Smooth muscle cell (in vitro differentiated cells): ENCODE results near the gene DTNA. TPM values are rescaled to one million over a fixed set of nuclear protein-coding genes. Genes with fewer than 3 reads are reported as not detected.

Experiments
- DNase-seq: peaks from one replicate; lab custom pipeline; 2025; ENCODE audit not compliant: unreplicated experiment; lab: John Stamatoyannopoulos, UW
- H2AFZ ChIP-seq: fragments of 200-600 bp; sonication (generic); 2 replicates; pipeline ENCODE4 v1.6.0; 2016; ENCODE audit warnings: antibody characterized with exemption, low read depth, mild to moderate bottlenecking
- H3F3A ChIP-seq: fragments of 200-600 bp; sonication (generic); 2 replicates; pipeline ENCODE4 v1.6.0; 2017; ENCODE audit warnings: antibody characterized with exemption, low read depth
- H3K27ac ChIP-seq: fragments of 200-600 bp; sonication (generic); 2 replicates; pipeline ENCODE4 v1.5.1; 2016; ENCODE audit warnings: low read depth, mild to moderate bottlenecking
- H3K27me3 ChIP-seq: fragments of 200-600 bp; sonication (generic); 2 replicates; pipeline ENCODE4 v1.6.1; 2016; ENCODE audit warnings: low read depth, mild to moderate bottlenecking
- H3K36me3 ChIP-seq: fragments of 200-600 bp; sonication (generic); 2 replicates; pipeline ENCODE4 v1.5.1; 2016; ENCODE audit warnings: low read depth
- H3K4me1 ChIP-seq: fragments of 200-600 bp; sonication (generic); 2 replicates; pipeline ENCODE4 v1.5.1; 2016; ENCODE audit warnings: low read depth
- H3K4me2 ChIP-seq: fragments of 200-600 bp; sonication (generic); 2 replicates; pipeline ENCODE4 v1.6.0; 2016; ENCODE audit warnings: mild to moderate bottlenecking
- H3K4me3 ChIP-seq: fragments of 200-600 bp; sonication (generic); 2 replicates; pipeline ENCODE4 v1.5.1; 2016; ENCODE audit warnings: mild to moderate bottlenecking
- H3K79me2 ChIP-seq: fragments of 200-600 bp; sonication (generic); 2 replicates; pipeline ENCODE4 v1.6.0; 2016; ENCODE audit warnings: low read depth, mild to moderate bottlenecking
- H3K9ac ChIP-seq: fragments of 200-600 bp; sonication (generic); 2 replicates; pipeline ENCODE4 v1.6.0; 2016; ENCODE audit warnings: low read depth
- H3K9me3 ChIP-seq: fragments of 200-600 bp; sonication (generic); replicated peaks from 2 replicates; pipeline ENCODE4 v1.5.1; 2016; ENCODE audit warnings: low read depth
- H4K20me1 ChIP-seq: fragments of 200-600 bp; sonication (generic); 2 replicates; pipeline ENCODE4 v1.6.0; 2016; ENCODE audit warnings: low read depth
- WGBS: methylation state at CpG from one replicate; pipeline ENCODE4 v1.1.7; 2016; ENCODE audit warnings: low lambda C conversion rate; 5-methylcytosine and 5-hydroxymethylcytosine counted together
- polyA plus RNA-seq: library from polyadenylated mRNA; unstranded; fragments of >200 nt; fragmentation: Nextera tagmentation; extraction: Ambion mirVana; gene quantifications from 2 replicates; pipeline ENCODE4 v1.2.1, GENCODE V29; 2016
- total RNA-seq: library from RNA; depleted of rRNA; stranded (reverse); fragments of >200 nt; gene quantifications from 2 replicates; pipeline ENCODE4 v1.2.3, GENCODE V29; 2014
- TF ChIP-seq, protein P1 (sequence below): fragments of 200-600 bp; sonication (generic); IDR thresholded peaks from 2 replicates; pipeline ENCODE4 v1.5.1; 2017; ENCODE audit warnings: borderline replicate concordance, mild to moderate bottlenecking, antibody characterized with exemption; ENCODE audit not compliant: insufficient read depth, poor library complexity, severe bottlenecking

The DTNA gene
- total and polyA plus RNA-seq, 2 experiments from 2014 or later, result 3.0 to 3.1 TPM

DNA sequence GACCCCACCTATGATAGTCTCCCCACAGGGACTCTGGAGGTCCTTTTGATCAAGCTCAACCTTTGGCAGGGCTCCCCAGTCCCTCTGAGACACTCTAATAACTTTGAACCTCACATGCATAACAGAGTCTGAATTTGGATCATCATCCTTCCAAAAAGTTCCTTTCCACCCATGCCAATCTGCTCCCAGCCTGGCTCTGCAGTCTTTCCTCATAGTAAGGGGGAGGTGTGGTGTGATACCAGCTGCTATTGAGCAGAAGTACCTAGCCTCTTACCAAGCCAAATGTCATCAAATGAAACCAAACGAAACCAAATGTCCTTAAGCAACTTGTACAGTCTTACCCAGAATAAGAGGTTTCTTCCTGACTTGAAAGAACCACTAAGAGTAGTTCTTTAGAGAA is 36.5 kb downstream of the DTNA start:
- WGBS, result 91% methylated on average over 1 of the region's 1 CpG
- H2AFZ ChIP-seq, result no peak overlapping the region
- H4K20me1 ChIP-seq, result no peaks in the 10 kb centered on the region
- no peak overlapping the region for H3K4me3 ChIP-seq
- H3K4me2 ChIP-seq, result no peak overlapping the region
- H3K27ac ChIP-seq, result no peak overlapping the region
- H3K4me1 ChIP-seq, result no peaks in the 10 kb centered on the region
- no peaks in the 10 kb centered on the region for H3F3A ChIP-seq
- no peak overlapping the region for H3K9ac ChIP-seq
- no peak for DNase-seq
- H3K36me3 ChIP-seq, result no peaks in the 10 kb centered on the region
- H3K27me3 ChIP-seq, result no peaks in the 10 kb centered on the region
- TF ChIP-seq, protein P1, sequence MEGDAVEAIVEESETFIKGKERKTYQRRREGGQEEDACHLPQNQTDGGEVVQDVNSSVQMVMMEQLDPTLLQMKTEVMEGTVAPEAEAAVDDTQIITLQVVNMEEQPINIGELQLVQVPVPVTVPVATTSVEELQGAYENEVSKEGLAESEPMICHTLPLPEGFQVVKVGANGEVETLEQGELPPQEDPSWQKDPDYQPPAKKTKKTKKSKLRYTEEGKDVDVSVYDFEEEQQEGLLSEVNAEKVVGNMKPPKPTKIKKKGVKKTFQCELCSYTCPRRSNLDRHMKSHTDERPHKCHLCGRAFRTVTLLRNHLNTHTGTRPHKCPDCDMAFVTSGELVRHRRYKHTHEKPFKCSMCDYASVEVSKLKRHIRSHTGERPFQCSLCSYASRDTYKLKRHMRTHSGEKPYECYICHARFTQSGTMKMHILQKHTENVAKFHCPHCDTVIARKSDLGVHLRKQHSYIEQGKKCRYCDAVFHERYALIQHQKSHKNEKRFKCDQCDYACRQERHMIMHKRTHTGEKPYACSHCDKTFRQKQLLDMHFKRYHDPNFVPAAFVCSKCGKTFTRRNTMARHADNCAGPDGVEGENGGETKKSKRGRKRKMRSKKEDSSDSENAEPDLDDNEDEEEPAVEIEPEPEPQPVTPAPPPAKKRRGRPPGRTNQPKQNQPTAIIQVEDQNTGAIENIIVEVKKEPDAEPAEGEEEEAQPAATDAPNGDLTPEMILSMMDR, result no peak
- no peaks in the 10 kb centered on the region for H3K9me3 ChIP-seq
- no peaks in the 10 kb centered on the region for H3K79me2 ChIP-seq

DNA sequence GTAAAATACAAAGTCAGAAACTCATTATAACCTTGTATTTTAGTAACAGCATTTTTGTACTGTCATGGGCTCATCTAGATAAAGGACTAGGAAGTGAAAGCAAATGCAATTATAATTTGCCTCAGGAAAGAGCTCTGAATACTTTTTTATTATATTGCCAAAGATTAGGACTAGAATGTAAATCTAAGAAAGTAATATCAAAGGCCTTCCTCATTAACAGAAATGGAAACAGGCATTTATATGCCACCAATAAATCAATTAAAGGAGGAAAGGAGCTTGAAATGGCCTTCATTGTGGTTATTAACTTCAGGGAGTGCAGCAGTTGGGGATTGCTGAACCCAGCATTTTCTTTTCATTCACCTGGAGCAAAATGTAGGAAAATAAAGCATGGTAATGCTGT is 39.6 kb downstream of the DTNA start:
- no peak overlapping the region for H3K27ac ChIP-seq
- no peak for DNase-seq
- no peaks in the 10 kb centered on the region for H3K79me2 ChIP-seq
- no peak overlapping the region for H3K4me2 ChIP-seq
- H4K20me1 ChIP-seq, result no peaks in the 10 kb centered on the region
- no peaks in the 10 kb centered on the region for H3K4me1 ChIP-seq
- no peaks in the 10 kb centered on the region for H3K36me3 ChIP-seq
- no peaks in the 10 kb centered on the region for H3K9me3 ChIP-seq
- TF ChIP-seq, protein P1, result no peak
- H2AFZ ChIP-seq, result no peak overlapping the region
- H3K9ac ChIP-seq, result no peak overlapping the region
- no peaks in the 10 kb centered on the region for H3F3A ChIP-seq
- H3K4me3 ChIP-seq, result no peak overlapping the region
- no peaks in the 10 kb centered on the region for H3K27me3 ChIP-seq

DNA sequence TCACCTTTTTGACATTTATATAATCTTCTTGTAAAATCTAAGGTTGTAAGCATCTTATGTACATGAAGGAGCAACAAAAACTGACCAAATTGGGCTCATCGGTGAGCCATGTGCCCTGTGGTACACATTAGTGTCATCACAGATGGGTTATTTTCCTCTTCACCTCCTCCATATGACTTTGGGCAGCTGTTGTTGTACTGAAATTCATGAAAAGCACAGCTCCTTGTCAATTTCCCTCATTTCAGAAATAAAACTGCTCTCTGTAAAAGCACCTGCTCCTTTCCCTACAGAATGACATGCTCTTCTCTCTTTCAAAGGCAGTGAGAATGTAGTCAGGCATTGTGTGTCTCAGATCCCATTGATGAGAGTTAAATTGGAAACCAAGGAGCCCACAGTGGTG is 42.0 kb downstream of the DTNA start:
- no peaks in the 10 kb centered on the region for H3K4me1 ChIP-seq
- H3K79me2 ChIP-seq, result no peaks in the 10 kb centered on the region
- H3K27ac ChIP-seq, result no peak overlapping the region
- H3K4me2 ChIP-seq, result no peak overlapping the region
- 95% methylated on average over 1 of the region's 1 CpG for WGBS
- H4K20me1 ChIP-seq, result no peaks in the 10 kb centered on the region
- H3K9ac ChIP-seq, result no peak overlapping the region
- H2AFZ ChIP-seq, result no peak overlapping the region
- no peaks in the 10 kb centered on the region for H3F3A ChIP-seq
- H3K9me3 ChIP-seq, result no peaks in the 10 kb centered on the region
- H3K4me3 ChIP-seq, result no peak overlapping the region
- no peak for DNase-seq
- H3K36me3 ChIP-seq, result no peaks in the 10 kb centered on the region
- TF ChIP-seq, protein P1, result no peak
- no peaks in the 10 kb centered on the region for H3K27me3 ChIP-seq

DNA sequence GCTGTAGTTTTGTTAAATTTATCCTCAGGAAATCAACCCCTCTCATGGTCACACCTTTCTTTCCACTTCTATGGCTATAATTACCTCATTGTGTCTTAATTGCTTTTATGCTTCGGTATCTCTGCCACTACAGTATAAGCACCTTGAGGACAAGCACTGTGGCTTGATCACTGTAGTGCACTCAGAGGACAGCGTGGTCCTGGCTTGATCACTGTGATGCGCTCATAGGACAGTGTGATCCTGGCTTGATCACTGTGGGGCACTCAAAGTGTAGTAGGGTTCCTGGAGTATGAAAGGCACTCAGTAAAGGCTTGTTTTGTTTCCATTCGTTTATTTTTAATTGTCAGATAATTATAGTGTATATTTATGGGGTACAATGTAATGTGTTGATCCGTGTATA is 44.2 kb downstream of the DTNA start:
- H3K9ac ChIP-seq, result no peak overlapping the region
- no peaks in the 10 kb centered on the region for H3K36me3 ChIP-seq
- H3F3A ChIP-seq, result no peaks in the 10 kb centered on the region
- no peak overlapping the region for H3K4me3 ChIP-seq
- H4K20me1 ChIP-seq, result no peaks in the 10 kb centered on the region
- H2AFZ ChIP-seq, result no peak overlapping the region
- H3K27ac ChIP-seq, result no peak overlapping the region
- 89% methylated on average over 5 of the region's 5 CpGs for WGBS
- no peaks in the 10 kb centered on the region for H3K4me1 ChIP-seq
- no peaks in the 10 kb centered on the region for H3K27me3 ChIP-seq
- no peak for DNase-seq
- no peaks in the 10 kb centered on the region for H3K79me2 ChIP-seq
- TF ChIP-seq, protein P1, result no peak
- no peak overlapping the region for H3K4me2 ChIP-seq
- H3K9me3 ChIP-seq, result no peaks in the 10 kb centered on the region
